SK-N-SH (cell line): ENCODE results near the gene RMDN2.

Source experiments
- CTCF ChIP-seq: fragments of 200-600 bp; sonication (generic); IDR thresholded peaks from 2 replicates; pipeline ENCODE4 v1.6.1; 2017; ENCODE audit warnings: antibody characterized with exemption, mild to moderate bottlenecking, moderate library complexity
- EP300 ChIP-seq, 2 experiments: IDR thresholded peaks; 2 replicates each; pipeline versions ENCODE4 v1.4.0 to v1.6.1; 2012; ENCODE audit warnings: borderline replicate concordance in 1 of 2, low read depth in 1 of 2, low read length in 1 of 2
- EZH2phosphoT487 ChIP-seq: fragments of 200-600 bp; sonication (generic); IDR thresholded peaks from 2 replicates; pipeline ENCODE4 v1.6.1; 2017; ENCODE audit warnings: low read depth, mixed run types, mild to moderate bottlenecking, antibody characterized with exemption, moderate library complexity, borderline replicate concordance
- GATA2 ChIP-seq: sonication (generic); formaldehyde crosslinking; IDR thresholded peaks from 2 replicates; pipeline ENCODE4 v1.5.0; 2020; ENCODE audit warnings: mild to moderate bottlenecking, missing genetic modification reagents
- NFIC ChIP-seq: IDR thresholded peaks from 2 replicates; pipeline ENCODE4 v1.4.0; 2012; ENCODE audit warnings: borderline replicate concordance
- POLR2AphosphoS5 ChIP-seq: IDR thresholded peaks from 2 replicates; pipeline ENCODE4 v1.6.1; 2012; ENCODE audit warnings: low read depth, low read length
- SIN3A ChIP-seq: IDR thresholded peaks from 2 replicates; pipeline ENCODE4 v1.6.1; 2012; ENCODE audit warnings: low read depth, mild to moderate bottlenecking, low read length, moderate library complexity, borderline replicate concordance
- TAF1 ChIP-seq: IDR thresholded peaks from 2 replicates; pipeline ENCODE4 v1.6.1; 2012; ENCODE audit warnings: low read depth, mild to moderate bottlenecking, low read length, moderate library complexity, borderline replicate concordance
- USF1 ChIP-seq: IDR thresholded peaks from 2 replicates; pipeline ENCODE4 v1.4.0; 2012; ENCODE audit warnings: low read depth, borderline replicate concordance

- no peak for TF ChIP-seq CTCF
- no peak for TF ChIP-seq TAF1
- TF ChIP-seq SIN3A: no peak
- no peak for TF ChIP-seq POLR2AphosphoS5
- TF ChIP-seq USF1: 0 out of 2 replicates have a peak, but pooled peaks have one; percentile 1
- no peak for TF ChIP-seq EZH2phosphoT487
- TF ChIP-seq GATA2 (CRISPR knock-in tag): no peak
- no peak for TF ChIP-seq NFIC
- no peak for TF ChIP-seq EP300 (IDR thresholded peaks at IDR 0.05; ENCODE audit: borderline replicate concordance in 1 of 2, low read depth in 1 of 2, low read length in 1 of 2)
These were observed 7.5 kb upstream of the RMDN2 start for GRCh38 chr2:37917281-37918228.
